GM12878 (cell line): Measurements from ENCODE around the gene SUSD1.

Experiments
- HCFC1 ChIP-seq: fragments of 150-350 bp; IDR thresholded peaks from 2 replicates; pipeline ENCODE4 v1.6.1; 2014; ENCODE audit warnings: low read length
- TCF7 ChIP-seq: IDR thresholded peaks from 2 replicates; pipeline ENCODE4 v1.6.1; 2014; ENCODE audit warnings: antibody characterized with exemption, borderline replicate concordance
- TF ChIP-seq, protein P1 (sequence below), 3 experiments: IDR thresholded peaks in 2 of 3; conservative IDR thresholded peaks in 1 of 3; 2 replicates each; pipeline ENCODE4 v1.5.1; 2011; ENCODE audit warnings: low read depth in 3 of 3, low read length in 3 of 3, mild to moderate bottlenecking in 3 of 3, control low read depth in 2 of 3, moderate library complexity in 2 of 3, inconsistent platforms in 1 of 3, mixed read lengths in 1 of 3; ENCODE audit not compliant: control insufficient read depth in 2 of 3, insufficient read depth in 1 of 3; ENCODE audit errors: extremely low read depth in 1 of 3

DNA sequence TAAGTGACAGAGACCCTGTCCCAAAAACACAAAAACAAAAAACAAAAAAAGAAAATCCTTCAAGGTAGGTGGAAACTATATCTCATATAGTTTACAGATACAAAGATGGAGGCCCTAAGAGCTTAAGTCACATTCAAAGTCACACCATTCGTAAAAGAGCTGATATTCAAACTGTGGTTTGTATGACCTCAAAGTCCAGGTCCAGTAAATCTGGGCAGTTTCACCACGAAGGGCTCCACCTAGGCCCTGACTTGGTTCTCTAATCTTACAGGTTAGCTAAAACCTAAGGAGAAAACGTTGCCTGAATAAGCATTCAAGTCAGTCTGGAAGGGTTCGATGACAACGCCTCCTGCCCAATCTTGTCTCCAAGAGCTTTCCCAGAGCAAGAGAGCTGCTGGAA lies 44.1 kb downstream of the SUSD1 start:
- TF ChIP-seq, protein P1, sequence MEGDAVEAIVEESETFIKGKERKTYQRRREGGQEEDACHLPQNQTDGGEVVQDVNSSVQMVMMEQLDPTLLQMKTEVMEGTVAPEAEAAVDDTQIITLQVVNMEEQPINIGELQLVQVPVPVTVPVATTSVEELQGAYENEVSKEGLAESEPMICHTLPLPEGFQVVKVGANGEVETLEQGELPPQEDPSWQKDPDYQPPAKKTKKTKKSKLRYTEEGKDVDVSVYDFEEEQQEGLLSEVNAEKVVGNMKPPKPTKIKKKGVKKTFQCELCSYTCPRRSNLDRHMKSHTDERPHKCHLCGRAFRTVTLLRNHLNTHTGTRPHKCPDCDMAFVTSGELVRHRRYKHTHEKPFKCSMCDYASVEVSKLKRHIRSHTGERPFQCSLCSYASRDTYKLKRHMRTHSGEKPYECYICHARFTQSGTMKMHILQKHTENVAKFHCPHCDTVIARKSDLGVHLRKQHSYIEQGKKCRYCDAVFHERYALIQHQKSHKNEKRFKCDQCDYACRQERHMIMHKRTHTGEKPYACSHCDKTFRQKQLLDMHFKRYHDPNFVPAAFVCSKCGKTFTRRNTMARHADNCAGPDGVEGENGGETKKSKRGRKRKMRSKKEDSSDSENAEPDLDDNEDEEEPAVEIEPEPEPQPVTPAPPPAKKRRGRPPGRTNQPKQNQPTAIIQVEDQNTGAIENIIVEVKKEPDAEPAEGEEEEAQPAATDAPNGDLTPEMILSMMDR (IDR thresholded peaks at IDR 0.05 in 2 of 3, conservative IDR thresholded peaks at IDR 0.05 in 1 of 3; ENCODE audit: control insufficient read depth in 2 of 3, extremely low read depth in 1 of 3, insufficient read depth in 1 of 3, low read depth in 3 of 3, low read length in 3 of 3), result no peak
- TF ChIP-seq TCF7 (no peak), HCFC1 (no peak)
